Dermis lymphatic vessel endothelial cell (primary cell): ENCODE measurements around the gene CLTCL1. TPM values are rescaled to one million over a fixed set of nuclear protein-coding genes. Genes with fewer than 3 reads are reported as not detected.

Source experiments
- total RNA-seq: library from RNA; depleted of rRNA; stranded (reverse); fragments of >200 nt; gene quantifications from 2 replicates; pipeline ENCODE4 v1.2.1, GENCODE V29; 2014

The CLTCL1 gene
- 3.1 and 3.4 TPM in 2 replicates for total RNA-seq

GRCh38 chr22:19291580-19292457, at the start of gene CLTCL1:
CLTCL1 (minus strand) TSS chr22:19291719; CDS start chr22:19291641, 78 bp downstream.

GRCh38 chr22:19178657-19179496, 112.6 kb downstream of the CLTCL1 start, which contains the start of gene SLC25A1:
SLC25A1 (minus strand) TSS chr22:19178736; CDS start chr22:19178673, 63 bp downstream.

GRCh38 chr22:19149991-19150390, 141.5 kb downstream of the CLTCL1 start, which contains the start of gene GSC2:
GSC2 (minus strand) TSS chr22:19150292; CDS start chr22:19150283, 9 bp downstream.

GRCh38 chr22:19130959-19131684, 160.4 kb downstream of the CLTCL1 start, which contains the start of gene TSSK2:
TSSK2 (plus strand) TSS chr22:19131308; CDS start chr22:19131400, 92 bp downstream.

Other genes starting within 250 kb of the CLTCL1 start
- 34.6 and 37.6 TPM in 2 replicates for gene DGCR2, start 169.3 kb downstream of the CLTCL1 start, total RNA-seq
- not detected in 2 replicates for gene TSSK2, start 160.4 kb downstream of the CLTCL1 start, total RNA-seq
- gene ESS2, start 147.1 kb downstream of the CLTCL1 start, total RNA-seq = 6.2 and 7.6 TPM in 2 replicates
- gene GSC2, start 141.4 kb downstream of the CLTCL1 start, total RNA-seq = not detected in 2 replicates
- gene SLC25A1, start 113.0 kb downstream of the CLTCL1 start, total RNA-seq = 36.4 and 43.5 TPM in 2 replicates
- gene HIRA, start 140.0 kb upstream of the CLTCL1 start, total RNA-seq = 14.5 and 17.1 TPM in 2 replicates
- 22.1 and 25.1 TPM in 2 replicates for gene MRPL40, start 140.8 kb upstream of the CLTCL1 start, total RNA-seq
- gene C22orf39, start 156.0 kb upstream of the CLTCL1 start, total RNA-seq = 21.7 and 26.4 TPM in 2 replicates
- 93.4 and 97.3 TPM in 2 replicates for gene UFD1, start 187.5 kb upstream of the CLTCL1 start, total RNA-seq
- 3.1 and 4.0 TPM in 2 replicates for gene CDC45, start 188.2 kb upstream of the CLTCL1 start, total RNA-seq
- gene CLDN5, start 232.7 kb upstream of the CLTCL1 start, total RNA-seq = 465 and 759 TPM in 2 replicates